GM19467 (cell line): Measurements from ENCODE around the gene NUP98.

ENCODE experiments used
- ATAC-seq: cut with Tn5 transposase; IDR thresholded peaks from one replicate; pipeline ENCODE4 v1.9.1; 2021; ENCODE audit warnings: mild to moderate bottlenecking, moderate library complexity; ENCODE audit not compliant: unreplicated experiment

NUP98 gene

GRCh38 chr11:3738723-3739122 is 58.6 kb downstream of the NUP98 start:
- ATAC-seq: no peak

- no peak for ATAC-seq
Measured at GRCh38 chr11:3738241-3738640, 59.1 kb downstream of the NUP98 start.

GRCh38 chr11:3737386-3737933 is 59.9 kb downstream of the NUP98 start:
- no peak for ATAC-seq

GRCh38 chr11:3736816-3737215 is 60.5 kb downstream of the NUP98 start:
- ATAC-seq: no peak

- ATAC-seq: no peak
Measured at GRCh38 chr11:3735827-3736226, 61.5 kb downstream of the NUP98 start.

- ATAC-seq: no peak
Measured at GRCh38 chr11:3732671-3733436, 64.5 kb downstream of the NUP98 start.

GRCh38 chr11:3723014-3723708 is 74.2 kb downstream of the NUP98 start:
- no peak for ATAC-seq

GRCh38 chr11:3722100-3722499 is 75.3 kb downstream of the NUP98 start:
- no peak for ATAC-seq

- ATAC-seq: no peak
Measured at GRCh38 chr11:3720997-3721396, 76.4 kb downstream of the NUP98 start.

- no peak for ATAC-seq
Measured at GRCh38 chr11:3712274-3712673, 85.1 kb downstream of the NUP98 start.

GRCh38 chr11:3710485-3711259 is 86.7 kb downstream of the NUP98 start:
- ATAC-seq: no peak

- no peak for ATAC-seq
Measured at GRCh38 chr11:3709977-3710376, 87.4 kb downstream of the NUP98 start.

- ATAC-seq: no peak
Measured at GRCh38 chr11:3707176-3707575, 90.2 kb downstream of the NUP98 start.

- ATAC-seq: no peak
Measured at GRCh38 chr11:3703383-3703782, 94.0 kb downstream of the NUP98 start.

GRCh38 chr11:3700910-3701309 is 96.4 kb downstream of the NUP98 start:
- no peak for ATAC-seq

- no peak for ATAC-seq
Measured at GRCh38 chr11:3700410-3700809, 96.9 kb downstream of the NUP98 start.

- ATAC-seq: no peak
Measured at GRCh38 chr11:3686751-3687150, 110.6 kb downstream of the NUP98 start.

GRCh38 chr11:3685923-3686322 is 111.4 kb downstream of the NUP98 start:
- no peak for ATAC-seq

- no peak for ATAC-seq
Measured at GRCh38 chr11:3684819-3685172, 112.6 kb downstream of the NUP98 start.

- no peak for ATAC-seq
Measured at GRCh38 chr11:3684129-3684818, 113.1 kb downstream of the NUP98 start.

GRCh38 chr11:3683039-3683438 is 114.3 kb downstream of the NUP98 start:
- ATAC-seq: no peak
